Kidney epithelial cell (primary cell): ENCODE results near the gene DLG2. TPM values are rescaled to one million over a fixed set of nuclear protein-coding genes. Genes with fewer than 3 reads are reported as not detected.

ENCODE experiments used
- DNase-seq: peaks from one replicate; pipeline ENCODE4 v3.0.0-alpha.2; 2010; ENCODE audit warnings: low read depth
- H3K27me3 ChIP-seq: 2 replicates; pipeline ENCODE4 v1.6.0; 2011; ENCODE audit warnings: low read length; ENCODE audit not compliant: control insufficient read depth, insufficient read depth
- H3K36me3 ChIP-seq: 2 replicates; pipeline ENCODE4 v1.5.1; 2011; ENCODE audit warnings: low read length; ENCODE audit not compliant: control insufficient read depth, insufficient read depth
- H3K4me3 ChIP-seq: 2 replicates; pipeline ENCODE4 v1.5.1; 2011; ENCODE audit warnings: low read depth, mild to moderate bottlenecking, control low read depth, low read length
- CTCF ChIP-seq: IDR thresholded peaks from 2 replicates; pipeline ENCODE4 v1.5.1; 2011; ENCODE audit warnings: mild to moderate bottlenecking, moderate library complexity, low read length, control low read depth, inconsistent platforms; ENCODE audit not compliant: insufficient read depth, poor library complexity, severe bottlenecking
- total RNA-seq: library from RNA; depleted of rRNA; stranded (reverse); fragments of >200 nt; gene quantifications from 2 replicates; pipeline ENCODE4 v1.2.3, GENCODE V29; 2015

The DLG2 gene
- total RNA-seq, 1 donor from 2014 or later = 0.75 TPM

GRCh38 chr11:84909740-84910139, 717.4 kb downstream of the DLG2 start:
- Histone ChIP-seq H3K27me3 (no peaks in the 10 kb centered on the region), H3K36me3 (no peaks in the 10 kb centered on the region), H3K4me3 (no peak overlapping the region)
- no peak for DNase-seq
- no peak for TF ChIP-seq CTCF

GRCh38 chr11:84906995-84907394, 720.1 kb downstream of the DLG2 start:
- TF ChIP-seq CTCF = no peak
- no peak for DNase-seq
- Histone ChIP-seq H3K36me3 (no peaks in the 10 kb centered on the region), H3K4me3 (no peak overlapping the region), H3K27me3 (no peaks in the 10 kb centered on the region)

GRCh38 chr11:84905411-84905810, 721.7 kb downstream of the DLG2 start:
- no peaks in the 10 kb centered on the region for H3K36me3 ChIP-seq
- no peak for DNase-seq
- TF ChIP-seq CTCF = no peak
- no peaks in the 10 kb centered on the region for H3K27me3 ChIP-seq
- H3K4me3 ChIP-seq = no peak overlapping the region

- no peak for DNase-seq
- no peaks in the 10 kb centered on the region for H3K27me3 ChIP-seq
- TF ChIP-seq CTCF = no peak
- H3K4me3 ChIP-seq = no peak overlapping the region
- H3K36me3 ChIP-seq = no peaks in the 10 kb centered on the region
Observed at GRCh38 chr11:84902445-84902844, 724.7 kb downstream of the DLG2 start.

GRCh38 chr11:84901991-84902390, 725.2 kb downstream of the DLG2 start:
- no peaks in the 10 kb centered on the region for H3K27me3 ChIP-seq
- no peak for TF ChIP-seq CTCF
- no peaks in the 10 kb centered on the region for H3K36me3 ChIP-seq
- H3K4me3 ChIP-seq = no peak overlapping the region
- no peak for DNase-seq

GRCh38 chr11:84899740-84900139, 727.4 kb downstream of the DLG2 start:
- peak; percentile 45 for TF ChIP-seq CTCF

More at GRCh38 chr11:84899740-84900139, 727.4 kb downstream of the DLG2 start:
- Histone ChIP-seq H3K36me3 (no peaks in the 10 kb centered on the region), H3K4me3 (no peak overlapping the region), H3K27me3 (no peaks in the 10 kb centered on the region)
- no peak for DNase-seq
